Measurements from ENCODE around the gene RARG.

Gene RARG

DNA sequence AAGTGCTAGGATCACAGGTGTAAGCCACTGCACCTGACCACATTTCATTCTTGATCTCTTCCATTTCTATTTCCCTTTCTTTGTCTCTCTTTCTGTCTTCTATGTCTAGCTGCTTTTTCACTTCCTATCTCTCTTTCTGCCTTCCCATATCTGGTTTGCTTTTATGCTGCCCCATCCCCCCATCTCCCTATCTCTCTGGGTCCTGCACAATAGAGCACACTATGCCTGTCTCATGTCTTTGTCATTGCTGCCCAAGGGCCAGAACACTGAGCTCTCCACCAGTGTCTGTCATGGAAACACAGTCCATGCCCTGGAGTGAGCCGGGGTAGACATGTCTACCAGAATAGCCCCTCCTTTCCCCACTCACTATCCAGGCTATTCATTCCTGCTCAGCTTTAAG is 12.3 kb upstream of the RARG start:
- no peak overlapping the region for H3K4me3 ChIP-seq (ENCODE audit: insufficient read depth, low read depth, low read length)
- no peak overlapping the region for H3K27ac ChIP-seq (ENCODE audit: insufficient read depth, low read depth, low read length, poor library complexity, severe bottlenecking)
- no peaks in the 10 kb centered on the region for H3K36me3 ChIP-seq (ENCODE audit: control insufficient read depth, insufficient read depth, low read length)
- peaks cover 24% of the 10 kb centered on the region for H3K4me1 ChIP-seq (ENCODE audit: control insufficient read depth, insufficient read depth, low read length)
- H3K27me3 ChIP-seq (ENCODE audit: control insufficient read depth, insufficient read depth, low read length, poor library complexity, severe bottlenecking) = no peaks in the 10 kb centered on the region
- H3K9me3 ChIP-seq (ENCODE audit: control insufficient read depth, low read length) = no peaks in the 10 kb centered on the region
- 68 to 85% methylated on average over 1 of the region's 1 CpG for WGBS, 2 experiments

DNA sequence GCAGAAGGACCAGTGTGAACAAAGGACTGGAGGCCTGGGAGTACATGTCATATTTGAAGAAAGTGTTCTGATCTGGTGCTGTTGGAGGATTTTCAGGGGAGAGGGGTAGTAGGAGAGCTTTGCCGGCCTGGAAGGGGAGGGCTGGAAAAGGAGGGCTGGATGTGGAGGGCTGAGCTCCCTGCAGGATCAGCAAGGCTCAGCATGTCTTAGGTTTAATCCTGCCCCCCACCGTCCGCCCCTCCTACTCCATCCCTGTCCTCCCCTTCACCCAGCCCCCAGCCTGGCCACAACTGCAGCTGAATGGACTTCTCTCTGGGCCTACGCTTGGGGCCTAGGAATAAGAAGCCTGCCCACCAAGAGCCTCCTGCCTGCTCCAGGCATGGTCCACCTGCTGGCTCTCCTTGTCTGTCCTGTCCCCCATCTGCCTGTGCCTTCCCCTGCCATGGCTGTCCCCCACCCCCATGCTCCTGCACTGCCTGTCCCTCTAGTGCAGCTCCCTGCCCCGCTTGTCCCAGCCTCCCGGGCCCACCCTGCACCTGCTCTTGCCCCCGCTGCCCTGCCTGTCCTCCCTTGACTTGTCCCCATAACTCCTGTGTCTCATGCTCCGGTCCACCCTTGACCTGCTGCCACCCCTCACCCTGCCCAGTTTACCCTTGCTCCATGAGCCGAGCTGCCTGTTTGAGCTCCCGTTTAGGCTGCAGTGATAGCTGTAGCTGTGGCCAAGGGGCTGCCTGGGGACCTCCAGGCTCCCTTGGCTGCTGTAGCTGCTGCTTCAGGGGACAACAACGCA is 9.8 kb upstream of the RARG start:
- peak overlapping the region; percentile 67 for H3K27ac ChIP-seq (ENCODE audit: insufficient read depth, low read depth, low read length, poor library complexity, severe bottlenecking)
- H3K9me3 ChIP-seq (ENCODE audit: control insufficient read depth, low read length) = no peaks in the 10 kb centered on the region
- no peaks in the 10 kb centered on the region for H3K27me3 ChIP-seq (ENCODE audit: control insufficient read depth, insufficient read depth, low read length, poor library complexity, severe bottlenecking)
- H3K4me1 ChIP-seq (ENCODE audit: control insufficient read depth, insufficient read depth, low read length) = peaks cover 24% of the 10 kb centered on the region
- 45 to 50% methylated on average over 11 of the region's 11 CpGs for WGBS, 2 experiments
- H3K4me3 ChIP-seq (ENCODE audit: insufficient read depth, low read depth, low read length) = no peak overlapping the region
- H3K36me3 ChIP-seq (ENCODE audit: control insufficient read depth, insufficient read depth, low read length) = no peaks in the 10 kb centered on the region

DNA sequence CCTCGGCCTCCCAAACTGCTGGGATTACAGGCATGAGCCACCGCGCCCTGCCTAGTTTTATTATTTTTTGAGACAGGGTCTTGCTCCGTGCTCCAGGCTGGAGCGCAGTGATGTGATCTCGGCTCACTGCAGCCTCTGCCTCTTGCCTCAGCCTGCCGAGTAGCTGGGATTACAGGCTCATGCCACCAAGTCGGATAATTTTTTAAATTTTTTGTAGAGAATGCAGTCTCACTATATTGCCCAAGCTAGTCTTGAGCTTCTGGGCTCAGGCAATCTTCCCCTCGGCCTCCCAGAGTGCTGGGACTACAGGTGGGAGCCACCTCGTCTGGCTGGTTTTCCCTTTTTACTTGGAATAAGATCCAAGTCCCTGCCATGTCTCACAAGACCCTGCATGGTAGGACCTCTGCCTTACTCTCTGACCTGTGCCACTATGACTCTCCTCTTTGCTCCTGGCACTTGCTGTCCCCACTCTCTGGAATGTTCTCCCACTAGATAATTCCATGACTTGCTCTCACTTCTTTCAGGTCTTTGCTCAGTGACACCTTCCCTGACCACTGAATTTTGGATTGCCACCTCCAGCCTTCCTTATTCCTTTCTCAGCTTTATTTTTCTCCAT is 7.7 kb upstream of the RARG start:
- Histone ChIP-seq H3K4me1 (ENCODE audit: control insufficient read depth, insufficient read depth, low read length) (peaks cover 40% of the 10 kb centered on the region), H3K9me3 (ENCODE audit: control insufficient read depth, low read length) (no peaks in the 10 kb centered on the region), H3K27me3 (ENCODE audit: control insufficient read depth, insufficient read depth, low read length, poor library complexity, severe bottlenecking) (no peaks in the 10 kb centered on the region), H3K36me3 (ENCODE audit: control insufficient read depth, insufficient read depth, low read length) (no peaks in the 10 kb centered on the region), H3K27ac (ENCODE audit: insufficient read depth, low read depth, low read length, poor library complexity, severe bottlenecking) (no peak overlapping the region), H3K4me3 (ENCODE audit: insufficient read depth, low read depth, low read length) (no peak overlapping the region)
- 92% methylated on average over 10 of the region's 10 CpGs for WGBS, 2 experiments

DNA sequence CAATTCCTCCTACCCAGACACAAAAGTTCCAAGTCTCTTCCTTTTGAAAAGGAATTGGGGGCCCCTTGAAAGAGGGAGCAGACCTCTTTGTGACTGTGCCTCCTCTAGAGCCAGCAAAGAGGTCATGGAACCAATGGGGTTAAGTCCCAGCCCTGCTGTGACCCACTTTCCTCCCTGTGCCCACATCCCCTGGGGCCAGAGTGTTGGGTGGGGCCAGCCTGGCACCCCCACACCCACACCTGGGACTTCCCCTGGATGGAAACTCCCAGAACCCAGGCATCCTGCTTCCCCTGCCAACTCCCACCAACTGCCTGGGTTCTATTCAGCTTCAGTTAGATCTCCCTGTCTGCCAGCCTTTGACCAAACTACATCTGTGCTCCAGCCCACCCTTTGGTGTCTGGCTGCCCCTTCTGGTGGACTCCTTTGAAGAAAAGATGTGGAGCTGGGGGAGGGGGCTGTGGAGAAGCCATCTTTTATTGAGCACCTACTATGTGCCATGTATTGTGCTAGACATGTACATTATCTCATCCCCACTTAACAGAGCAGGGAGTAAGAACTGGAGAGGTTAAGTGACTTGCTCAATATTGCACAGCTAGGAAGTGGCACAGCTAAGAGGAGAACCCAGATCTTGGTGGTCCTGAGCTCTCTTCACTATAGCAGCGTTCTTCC is 4.6 kb upstream of the RARG start:
- Histone ChIP-seq H3K4me3 (ENCODE audit: insufficient read depth, low read depth, low read length) (no peak overlapping the region), H3K27me3 (ENCODE audit: control insufficient read depth, insufficient read depth, low read length, poor library complexity, severe bottlenecking) (peaks cover 1% of the 10 kb centered on the region), H3K9me3 (ENCODE audit: control insufficient read depth, low read length) (no peaks in the 10 kb centered on the region), H3K36me3 (ENCODE audit: control insufficient read depth, insufficient read depth, low read length) (no peaks in the 10 kb centered on the region), H3K27ac (ENCODE audit: insufficient read depth, low read depth, low read length, poor library complexity, severe bottlenecking) (no peak overlapping the region), H3K4me1 (ENCODE audit: control insufficient read depth, insufficient read depth, low read length) (peaks cover 47% of the 10 kb centered on the region)
- 96 to 100% methylated on average over 1 of the region's 1 CpG for WGBS, 2 experiments

DNA sequence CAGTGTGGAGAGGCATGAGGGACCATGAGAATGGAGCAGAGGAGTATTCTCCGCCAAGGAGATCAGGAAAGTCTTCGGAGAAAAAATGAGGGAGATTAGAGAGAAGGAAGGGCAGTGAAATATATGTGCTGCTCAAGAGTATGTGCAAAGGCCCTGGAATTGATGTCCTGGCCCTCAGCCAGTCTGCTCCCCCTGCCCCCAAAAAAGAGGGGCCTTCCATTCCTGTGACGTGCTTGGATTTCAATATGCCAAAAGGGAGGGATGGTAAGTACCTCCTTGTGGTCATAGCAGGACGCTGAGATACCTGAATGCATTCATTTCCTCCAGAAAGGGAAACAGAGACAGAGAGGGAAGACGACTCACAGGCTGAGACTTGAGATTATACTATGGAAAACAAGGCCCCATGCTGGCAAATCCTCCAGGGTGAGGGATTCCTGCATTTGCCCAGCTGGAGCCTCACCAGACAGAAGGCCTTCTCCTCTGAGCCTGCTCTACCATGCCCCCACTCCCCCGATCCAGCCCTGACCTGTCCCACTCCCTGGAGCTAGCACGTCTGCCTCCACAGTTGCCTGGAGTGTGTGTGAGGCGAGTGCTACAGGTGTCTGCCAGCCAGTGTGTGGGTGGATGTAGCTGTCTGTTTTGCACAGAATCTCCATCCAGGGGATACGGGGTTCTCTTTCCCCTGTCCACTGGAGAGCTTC is 3.9 kb upstream of the RARG start:
- no peaks in the 10 kb centered on the region for H3K36me3 ChIP-seq (ENCODE audit: control insufficient read depth, insufficient read depth, low read length)
- H3K4me3 ChIP-seq (ENCODE audit: insufficient read depth, low read depth, low read length) = no peak overlapping the region
- H3K27me3 ChIP-seq (ENCODE audit: control insufficient read depth, insufficient read depth, low read length, poor library complexity, severe bottlenecking) = peaks cover 5% of the 10 kb centered on the region
- no peak overlapping the region for H3K27ac ChIP-seq (ENCODE audit: insufficient read depth, low read depth, low read length, poor library complexity, severe bottlenecking)
- peaks cover 41% of the 10 kb centered on the region for H3K4me1 ChIP-seq (ENCODE audit: control insufficient read depth, insufficient read depth, low read length)
- 45% methylated on average over 9 of the region's 9 CpGs for WGBS, 2 experiments
- H3K9me3 ChIP-seq (ENCODE audit: control insufficient read depth, low read length) = no peaks in the 10 kb centered on the region

DNA sequence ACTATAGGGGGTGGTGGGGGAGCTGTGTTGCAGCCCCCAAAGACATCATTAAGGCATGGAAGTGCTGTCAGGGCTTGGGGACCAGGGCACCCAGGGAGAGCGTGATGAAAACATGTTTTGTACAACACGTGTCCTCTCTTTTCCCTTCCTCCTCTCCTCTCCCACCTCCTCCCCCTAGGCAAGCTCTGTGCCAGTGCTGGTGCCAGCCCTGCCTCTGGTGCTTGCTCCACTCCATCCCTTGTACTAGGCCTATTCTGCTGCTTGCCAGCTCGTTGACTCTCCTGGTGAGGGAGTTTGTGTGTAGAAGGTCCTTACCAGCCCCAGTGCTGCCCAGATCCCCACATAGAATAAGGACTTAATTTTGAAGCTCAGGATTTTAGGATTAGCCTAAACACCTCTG is 3.2 kb upstream of the RARG start:
- H3K27ac ChIP-seq (ENCODE audit: insufficient read depth, low read depth, low read length, poor library complexity, severe bottlenecking) = no peak overlapping the region
- H3K36me3 ChIP-seq (ENCODE audit: control insufficient read depth, insufficient read depth, low read length) = no peaks in the 10 kb centered on the region
- peaks cover 5% of the 10 kb centered on the region for H3K27me3 ChIP-seq (ENCODE audit: control insufficient read depth, insufficient read depth, low read length, poor library complexity, severe bottlenecking)
- peaks cover 40% of the 10 kb centered on the region for H3K4me1 ChIP-seq (ENCODE audit: control insufficient read depth, insufficient read depth, low read length)
- WGBS, 2 experiments = 79 to 85% methylated on average over 2 to 3 of the region's 3 CpGs
- no peaks in the 10 kb centered on the region for H3K9me3 ChIP-seq (ENCODE audit: control insufficient read depth, low read length)
- no peak overlapping the region for H3K4me3 ChIP-seq (ENCODE audit: insufficient read depth, low read depth, low read length)

DNA sequence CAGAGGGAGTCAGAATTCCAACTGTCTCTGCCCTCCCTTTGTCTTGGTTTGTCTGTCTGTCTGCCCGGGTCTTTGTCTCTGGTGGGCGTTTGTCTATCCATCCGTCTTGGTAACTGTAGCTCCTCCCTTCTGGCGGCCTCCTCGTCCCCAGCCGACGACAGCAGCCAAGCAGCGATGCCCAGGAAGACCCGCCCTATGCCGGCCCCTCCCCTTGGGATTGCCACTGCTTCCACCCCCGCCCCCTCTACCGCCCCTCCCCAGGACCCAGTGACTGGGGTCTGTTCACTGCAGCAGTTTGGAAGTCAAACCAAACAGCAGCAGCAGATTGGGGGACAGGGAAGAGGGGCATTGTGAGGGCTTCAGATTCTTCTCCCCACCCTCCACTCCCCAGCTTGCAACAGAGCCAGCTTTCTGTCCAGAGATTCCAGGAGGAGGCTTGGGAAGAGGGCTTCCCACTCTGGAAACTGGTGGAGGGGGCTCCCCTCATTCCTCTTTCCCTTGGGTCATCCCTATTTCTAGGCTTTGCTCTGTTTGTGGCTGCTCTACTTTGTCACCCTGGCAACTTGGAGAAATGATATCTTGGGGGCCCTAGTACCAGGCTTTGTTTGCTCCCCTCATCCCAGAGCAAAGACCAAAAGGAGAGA is 2.4 kb upstream of the RARG start:
- Histone ChIP-seq H3K4me1 (ENCODE audit: control insufficient read depth, insufficient read depth, low read length) (peaks cover 42% of the 10 kb centered on the region), H3K27ac (ENCODE audit: insufficient read depth, low read depth, low read length, poor library complexity, severe bottlenecking) (peak overlapping the region; percentile 79), H3K36me3 (ENCODE audit: control insufficient read depth, insufficient read depth, low read length) (no peaks in the 10 kb centered on the region), H3K27me3 (ENCODE audit: control insufficient read depth, insufficient read depth, low read length, poor library complexity, severe bottlenecking) (peaks cover 5% of the 10 kb centered on the region), H3K4me3 (ENCODE audit: insufficient read depth, low read depth, low read length) (peak overlapping the region; percentile 11), H3K9me3 (ENCODE audit: control insufficient read depth, low read length) (no peaks in the 10 kb centered on the region)
- WGBS, 2 experiments = 0 to 2% methylated on average over 12 of the region's 12 CpGs

DNA sequence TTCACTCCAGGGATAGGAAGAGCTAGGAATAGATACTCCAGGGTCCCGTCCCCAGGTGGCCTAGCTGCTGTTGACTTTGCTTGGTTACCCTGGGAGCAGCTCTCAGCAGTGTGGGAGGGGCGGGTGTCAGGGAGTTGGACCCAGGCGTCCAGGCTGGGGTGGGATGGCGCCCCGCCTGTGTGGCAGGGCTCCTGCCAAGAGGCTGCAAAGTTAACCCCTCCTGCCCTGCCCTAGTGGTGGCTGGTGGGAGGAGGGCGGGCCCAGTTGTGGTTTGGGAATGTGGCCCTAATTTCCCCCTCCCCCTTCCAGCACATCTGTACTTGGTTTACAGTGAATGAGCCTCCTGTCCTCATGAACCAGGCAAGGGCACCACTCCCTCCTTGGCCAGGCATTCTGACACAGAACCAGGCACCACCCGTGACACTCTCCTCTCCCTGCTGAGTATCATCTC is 1.7 kb upstream of the RARG start:
- Histone ChIP-seq H3K36me3 (ENCODE audit: control insufficient read depth, insufficient read depth, low read length) (no peaks in the 10 kb centered on the region), H3K9me3 (ENCODE audit: control insufficient read depth, low read length) (no peaks in the 10 kb centered on the region), H3K4me1 (ENCODE audit: control insufficient read depth, insufficient read depth, low read length) (peaks cover 42% of the 10 kb centered on the region), H3K27ac (ENCODE audit: insufficient read depth, low read depth, low read length, poor library complexity, severe bottlenecking) (peak overlapping the region; percentile 79), H3K27me3 (ENCODE audit: control insufficient read depth, insufficient read depth, low read length, poor library complexity, severe bottlenecking) (peaks cover 5% of the 10 kb centered on the region), H3K4me3 (ENCODE audit: insufficient read depth, low read depth, low read length) (peak overlapping the region; percentile 11)
- WGBS, 2 experiments = 31 to 32% methylated on average over 7 of the region's 7 CpGs

DNA sequence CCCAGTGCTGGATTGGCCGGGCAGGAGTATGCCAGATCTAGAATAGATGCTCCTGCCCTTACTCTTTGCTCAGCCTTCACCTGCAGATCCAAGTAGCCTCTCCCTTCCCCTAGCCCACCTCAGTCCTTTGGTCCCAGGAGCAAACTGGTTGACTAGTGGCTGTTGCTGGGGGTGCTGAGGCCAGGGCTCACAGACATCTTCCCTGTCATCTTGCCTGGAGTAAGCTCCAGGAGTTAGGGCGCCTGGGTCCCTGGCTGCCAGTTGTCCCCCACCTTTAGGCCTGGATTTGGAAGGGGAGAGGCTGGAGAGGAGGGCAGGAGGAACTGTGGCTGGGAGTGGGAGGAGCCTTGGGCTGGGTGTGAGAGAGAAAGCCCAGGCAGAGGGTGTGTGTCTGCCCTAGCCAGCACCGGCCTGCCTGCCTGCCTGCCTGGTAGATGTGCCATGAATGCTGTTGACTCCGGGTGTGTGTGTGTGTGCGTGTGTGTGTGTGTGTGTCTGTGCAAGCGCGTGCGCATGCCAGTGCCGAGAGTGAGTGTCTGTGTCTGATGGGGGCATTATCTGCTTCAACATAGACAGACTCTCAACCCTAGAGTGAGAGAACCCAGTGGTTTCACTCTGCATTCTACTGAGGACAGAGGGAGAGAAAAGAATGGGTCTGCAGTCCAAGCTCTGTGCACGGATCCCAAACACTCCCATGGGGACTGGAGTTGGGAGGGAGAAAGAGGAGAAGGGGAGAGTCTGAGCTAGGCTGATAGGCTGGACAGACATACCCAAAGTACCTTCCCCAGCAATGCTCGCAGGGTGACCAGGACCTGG is 845 bp upstream of the RARG start:
- Histone ChIP-seq H3K4me3 (ENCODE audit: insufficient read depth, low read depth, low read length) (peak overlapping the region; percentile 28), H3K27me3 (ENCODE audit: control insufficient read depth, insufficient read depth, low read length, poor library complexity, severe bottlenecking) (peaks cover 5% of the 10 kb centered on the region), H3K4me1 (ENCODE audit: control insufficient read depth, insufficient read depth, low read length) (peaks cover 42% of the 10 kb centered on the region), H3K27ac (ENCODE audit: insufficient read depth, low read depth, low read length, poor library complexity, severe bottlenecking) (no peak overlapping the region), H3K36me3 (ENCODE audit: control insufficient read depth, insufficient read depth, low read length) (no peaks in the 10 kb centered on the region), H3K9me3 (ENCODE audit: control insufficient read depth, low read length) (no peaks in the 10 kb centered on the region)
- WGBS, 2 experiments = 36 to 37% methylated on average over 11 of the region's 11 CpGs

Measured in ectodermal cell (in vitro differentiated cells).